NCI-H1436 treated with DMSO at 0.1 percent for 48 hours (cell line): ENCODE measurements around the gene MED13.
"Not testable (repeated sequence)": the region's sequence is repeated elsewhere in the genome, so short reads cannot be mapped to it uniquely, and the experiment has no call there.

Experiments used
- DNase-seq: peaks from one replicate; lab custom pipeline; 2025; lab: John Stamatoyannopoulos, UW

The MED13 gene

DNA sequence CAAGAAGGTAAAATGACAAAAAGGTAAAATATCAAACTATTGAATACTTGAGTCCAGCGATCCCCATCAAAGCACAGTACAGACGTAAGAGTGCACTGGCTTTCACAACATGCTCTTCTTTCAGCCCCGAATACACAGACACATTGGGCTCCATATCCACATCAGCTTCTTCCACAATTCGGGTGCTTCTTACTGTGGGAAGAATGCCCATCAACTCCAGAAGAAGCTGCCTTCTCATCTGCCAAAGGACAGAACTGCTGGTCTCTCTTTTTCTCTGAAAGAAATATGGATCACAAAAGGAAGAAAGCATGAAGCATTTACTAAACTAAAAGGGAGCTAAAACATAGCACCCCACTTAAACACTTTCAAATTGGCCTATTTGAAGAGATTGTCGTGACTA is 157.7 kb downstream of the MED13 start:
- DNase-seq, result no peak

DNA sequence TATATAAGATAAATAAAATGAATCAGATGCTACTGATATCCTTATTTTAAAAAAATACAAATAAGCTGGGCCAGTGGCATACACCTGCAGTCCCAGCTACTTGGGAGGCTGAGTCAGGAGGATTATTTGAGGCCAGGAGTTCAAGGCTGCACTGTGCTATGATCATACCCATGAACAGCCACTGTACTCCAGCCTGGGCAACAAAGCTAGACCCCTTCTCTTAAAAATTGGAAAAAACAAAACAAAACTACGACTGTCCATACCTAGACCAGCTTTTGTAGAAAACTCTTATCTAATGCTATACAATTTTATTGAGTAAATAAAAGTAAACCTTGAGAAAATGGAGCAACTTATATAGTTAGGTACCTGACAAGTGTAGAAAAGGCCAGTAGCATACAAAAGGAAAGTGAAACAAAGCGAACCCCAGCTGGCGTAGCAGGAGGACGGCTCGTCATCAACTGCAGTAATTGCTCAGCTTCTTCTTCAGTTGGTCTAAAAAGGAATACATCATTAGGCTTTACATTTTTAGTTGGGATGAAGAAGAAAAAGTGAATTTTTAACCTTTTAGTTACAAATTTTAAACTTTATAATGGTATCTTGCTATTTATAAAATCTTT is 160.9 kb downstream of the MED13 start:
- no peak for DNase-seq

DNA sequence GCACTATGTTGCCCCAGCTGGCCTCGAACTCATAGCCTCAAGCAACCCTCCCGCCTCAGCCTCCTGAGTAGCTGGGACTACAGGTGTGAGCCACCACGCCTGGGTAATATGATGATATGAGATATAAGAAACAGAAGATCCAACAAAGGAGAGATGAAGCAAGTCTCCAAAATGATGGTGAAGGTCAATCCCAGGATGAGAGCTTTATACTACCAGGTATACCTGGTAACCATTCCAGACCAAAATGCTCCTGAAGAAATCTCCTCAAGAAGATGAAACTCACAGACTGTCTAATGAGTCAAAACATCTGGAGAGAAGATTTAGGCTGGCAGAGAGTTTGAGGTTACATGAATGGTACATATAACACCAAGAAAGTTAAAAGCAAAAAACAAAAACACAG is 161.8 kb downstream of the MED13 start:
- no peak for DNase-seq

DNA sequence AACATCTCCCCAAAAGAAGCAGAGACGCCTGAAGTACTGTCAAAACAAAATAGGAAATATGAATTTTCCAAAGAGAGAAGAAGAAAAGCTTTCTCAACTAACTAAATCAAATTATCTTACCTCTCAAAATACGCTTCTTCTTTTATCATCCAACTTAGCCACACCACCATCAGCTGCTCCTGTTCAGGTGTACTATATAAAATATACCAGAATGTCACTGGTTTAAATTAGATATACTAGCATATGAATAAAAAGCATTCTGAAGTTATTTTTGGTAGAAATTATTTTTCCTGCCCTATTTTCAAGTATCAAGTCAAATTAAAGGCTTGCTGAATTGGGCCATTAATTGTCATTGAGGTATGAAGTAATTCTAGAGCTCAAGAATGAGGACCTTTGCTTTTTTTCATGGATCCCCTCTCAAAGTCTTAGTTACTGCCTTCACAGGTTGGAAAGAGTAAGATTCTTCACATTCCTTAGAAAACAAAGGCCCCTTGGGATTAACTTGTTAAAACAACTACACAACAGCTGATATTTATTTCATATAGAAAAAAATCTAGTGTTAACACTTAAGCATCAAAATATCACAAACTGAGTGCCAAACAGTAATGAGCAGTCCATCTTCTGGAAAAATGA is 167.4 kb downstream of the MED13 start:
- no peak for DNase-seq

DNA sequence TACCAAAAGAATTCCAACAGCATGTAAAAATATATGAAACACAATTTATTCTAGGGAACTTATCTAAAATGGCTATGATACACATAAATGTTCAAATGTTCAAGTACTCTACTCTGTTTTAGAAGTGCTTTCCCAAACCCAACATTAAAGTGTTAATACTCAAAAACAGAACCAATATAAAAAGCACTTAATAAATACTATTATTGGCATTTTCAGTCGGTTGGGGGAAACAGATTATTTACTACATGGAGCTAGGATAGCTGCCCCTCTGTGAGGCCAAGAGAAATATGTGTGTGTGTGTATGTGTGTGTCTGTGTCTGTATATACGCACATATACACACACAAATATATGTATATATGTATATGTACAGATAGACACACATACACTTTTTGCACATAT is 169.7 kb downstream of the MED13 start:
- no peak for DNase-seq

DNA sequence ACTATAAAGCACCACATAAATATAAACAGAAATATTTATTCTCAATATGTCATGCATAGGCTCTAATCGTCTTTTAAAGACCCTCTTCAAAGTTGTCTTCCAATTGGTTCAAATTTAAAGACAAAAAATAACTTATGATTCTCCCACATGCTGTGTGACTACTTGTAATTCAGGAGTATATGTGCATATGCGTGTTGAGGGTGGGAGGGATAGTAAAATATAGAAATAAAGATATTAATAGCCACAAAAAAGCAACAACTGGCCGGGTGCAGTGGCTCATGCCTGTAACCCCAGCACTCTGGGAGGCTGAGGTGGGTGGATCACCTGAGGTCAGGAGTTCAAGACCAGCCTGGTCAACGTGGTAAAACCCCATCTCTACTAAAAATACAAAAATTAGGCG is 170.8 kb downstream of the MED13 start:
- DNase-seq, result not testable (repeated sequence)
